Thyroid gland (tissue), 4 donors: Measurements from ENCODE around the gene FBXO44.

ENCODE experiments used
- CTCF ChIP-seq, 6 experiments: fragments of 200-600 bp in 3 of 6; fragments of 450-650 bp in 3 of 6; sonication (generic) in 3 of 6; IDR thresholded peaks; one replicate each; pipeline ENCODE4 v1.5.1; 2016 to 2019; ENCODE audit warnings: antibody characterized with exemption in 6 of 6, mild to moderate bottlenecking in 2 of 6, inconsistent platforms in 1 of 6, moderate library complexity in 1 of 6
- POLR2A ChIP-seq, 2 donors: fragments of 450-650 bp; IDR thresholded peaks; one replicate each; pipeline ENCODE4 v1.6.1; 2017; ENCODE audit warnings: antibody characterized with exemption in 2 of 2, mild to moderate bottlenecking in 2 of 2, moderate library complexity in 1 of 2

DNA sequence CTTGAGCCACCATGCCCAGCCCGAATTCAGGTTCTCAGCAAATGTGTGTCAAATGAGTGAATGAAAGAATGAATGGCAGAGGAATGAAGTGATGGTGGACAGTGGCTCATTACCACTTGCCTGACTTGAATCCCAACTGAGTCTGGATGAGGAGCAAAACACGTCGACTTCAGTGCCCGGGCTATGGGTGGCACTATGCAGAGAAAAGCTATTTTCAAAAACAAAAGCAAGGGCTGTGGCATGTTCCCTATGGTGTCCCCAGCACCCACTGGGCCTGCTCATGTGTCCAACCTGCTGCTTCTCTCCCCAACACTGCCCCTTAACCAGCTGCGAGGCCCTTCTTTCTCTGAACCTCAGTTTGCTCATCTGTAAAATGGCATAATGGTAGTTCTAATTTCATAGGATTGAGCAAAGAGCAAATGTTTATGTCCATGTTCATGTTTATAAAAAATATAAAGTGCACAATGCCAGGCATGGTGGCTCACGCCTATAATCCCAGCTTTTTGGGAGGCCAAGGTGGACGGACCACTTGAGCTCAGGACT lies 30.6 kb downstream of the FBXO44 start:
- TF ChIP-seq CTCF (IDR thresholded peaks at IDR 0.05) = no peak
- no peak for TF ChIP-seq POLR2A (IDR thresholded peaks at IDR 0.05)
